ENCODE measurements around the gene NREP. TPM values are rescaled to one million over a fixed set of nuclear protein-coding genes. Genes with fewer than 3 reads are reported as not detected.

NREP gene
- total and polyA plus RNA-seq, 2 donors (not counting 3 experiments of a cell fraction or from before 2014, with no cell fraction given), result 96.7 to 112 TPM

- FAIRE-seq, result no peak
- CTCF ChIA-PET, result interaction anchor here (0.8 to 1.8 kb wide), 3 partner anchors 9 to 222 kb away, joined by 3 to 7 read pairs (median 3); no protein-coding TSS in a partner anchor
Measured at GRCh38 chr5:111772456-111773122, 15.6 kb upstream of the NREP start.

More at GRCh38 chr5:111772456-111773122, 15.6 kb upstream of the NREP start:
- BruUV-seq (replicated peaks), result no TSS peak
- dilution Hi-C loops (cut with MboI; ENCODE audit: extremely low pct_ligation_motif_present, low sequenced_read_pairs) (no loop called here), intact Hi-C loops (cut with micrococcal nuclease) (no loop called here)
- Histone ChIP-seq H3K4me3 (replicated peaks in 1 of 3; ENCODE audit: insufficient read depth in 1 of 3, low read depth in 1 of 3, low read length in 3 of 3) (no peak overlapping the region), H3K4me2 (ENCODE audit: insufficient read depth, low read length) (no peak overlapping the region), H3K27ac (ENCODE audit: insufficient read depth, low read depth, low read length) (no peak overlapping the region), H3K36me3 (ENCODE audit: control insufficient read depth in 2 of 2, extremely low read depth in 1 of 2, insufficient read depth in 2 of 2, low read length in 2 of 2) (no peaks in the 10 kb centered on the region), H3K9me3 (replicated peaks; ENCODE audit: control insufficient read depth, insufficient read depth, low read length) (no peaks in the 10 kb centered on the region), H4K20me1 (replicated peaks; ENCODE audit: control insufficient read depth, extremely low read depth, insufficient read depth, low read length) (no peaks in the 10 kb centered on the region), H2AFZ (ENCODE audit: low read depth, low read length) (no peak overlapping the region), H3K9me1 (replicated peaks; ENCODE audit: control insufficient read depth, extremely low read depth, insufficient read depth, low read length) (no peaks in the 10 kb centered on the region), H3K79me2 (ENCODE audit: control insufficient read depth, insufficient read depth, low read length) (no peaks in the 10 kb centered on the region), H3K27me3 (ENCODE audit: control insufficient read depth in 2 of 2, insufficient read depth in 2 of 2, low read length in 2 of 2) (no peaks in the 10 kb centered on the region), H3K4me1 (ENCODE audit: control insufficient read depth, extremely low read depth, insufficient read depth, low read length) (peaks cover 8% of the 10 kb centered on the region), H3K9ac (replicated peaks; ENCODE audit: extremely low read depth, insufficient read depth, low read length) (no peak overlapping the region)
- TF ChIP-seq POLR2A (IDR thresholded peaks at IDR 0.05; ENCODE audit: low read depth, low read length), result no peak
- no peak for TF ChIP-seq POLR2AphosphoS5 (IDR thresholded peaks at IDR 0.05; ENCODE audit: insufficient read depth, low read depth, low read length)
- no peak for TF ChIP-seq CTCF (IDR thresholded peaks at IDR 0.05; ENCODE audit: extremely low read depth in 1 of 2, insufficient read depth in 1 of 2, low read depth in 1 of 2, low read length in 2 of 2)
- no peak for TF ChIP-seq MAX (IDR thresholded peaks at IDR 0.05; ENCODE audit: insufficient read depth, insufficient read length)
- TF ChIP-seq JUN (IDR thresholded peaks at IDR 0.05; ENCODE audit: borderline replicate concordance, insufficient read depth, insufficient read length, low read depth), result no peak
- no peak for TF ChIP-seq EZH2 (IDR thresholded peaks at IDR 0.05; ENCODE audit: borderline replicate concordance, low read depth, low read length, severe bottlenecking)
- TF ChIP-seq FOS (IDR thresholded peaks at IDR 0.05; ENCODE audit: borderline replicate concordance, insufficient read depth, low read length), result no peak
- no peak for TF ChIP-seq MYC (IDR thresholded peaks at IDR 0.05; ENCODE audit: low read depth, low read length)
- no peak for TF ChIP-seq GATA2 (IDR thresholded peaks at IDR 0.05; ENCODE audit: insufficient read depth, insufficient read length, low read depth, low read length)
- POLR2A ChIA-PET, result no interaction called here
- DNase-seq (ENCODE audit: low read depth, low spot score), result no peak

Measured in endothelial cell of umbilical vein (primary cell).